ENCODE measurements around the gene RNF187. TPM values are rescaled to one million over a fixed set of nuclear protein-coding genes. Genes with fewer than 3 reads are reported as not detected.

The RNF187 gene
- total and polyA plus RNA-seq, 2 of the 13 experiments (the other 11 are each of a cell fraction or from before 2014, with no cell fraction given), result 41.3 to 59.4 TPM

DNA sequence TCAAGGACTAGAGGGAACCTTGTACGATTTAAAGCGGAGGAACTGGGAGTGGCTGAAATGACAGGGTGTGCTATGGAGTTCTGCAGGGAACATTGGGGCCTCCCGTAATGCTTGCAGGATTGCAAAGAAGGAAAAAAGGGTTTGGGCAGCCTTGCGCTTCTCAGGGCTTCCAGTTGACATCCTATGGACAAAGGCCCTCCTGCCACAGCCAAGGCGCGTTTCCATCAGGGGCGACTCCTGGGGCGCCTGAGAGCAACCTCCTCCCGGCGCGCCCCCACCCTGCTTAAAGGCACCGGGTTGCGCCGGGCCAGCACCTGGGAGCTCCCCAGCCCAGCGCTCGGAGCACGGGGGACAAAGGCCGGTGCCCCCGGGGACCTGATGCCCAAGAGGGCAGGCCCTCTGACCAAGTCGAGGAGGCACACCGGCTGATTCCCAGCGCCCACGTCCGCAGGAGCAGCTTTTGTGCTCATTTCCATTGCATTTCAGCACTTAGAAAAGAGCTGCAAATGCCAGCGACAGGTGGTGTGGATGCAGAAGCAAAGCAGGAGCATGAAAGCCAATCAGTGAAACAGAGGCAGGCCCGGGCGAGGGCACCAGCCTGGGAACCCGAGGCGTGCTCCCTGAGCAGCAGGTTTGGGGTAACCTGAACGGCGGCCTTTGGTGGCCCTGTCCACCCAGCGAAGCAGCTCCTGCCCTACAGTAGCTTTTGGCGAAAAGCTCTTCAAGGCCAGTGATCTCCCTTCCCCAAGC lies 17.6 kb upstream of the RNF187 start:
- Histone ChIP-seq H3K27me3 (ENCODE audit: control insufficient read depth in 1 of 2, insufficient read depth in 2 of 2, low read length in 2 of 2) (peaks cover 1 to 28% of the 10 kb centered on the region in 2 experiments; a peak in 4 of 5 replicates), H3K36me3 (replicated peaks in 1 of 2; ENCODE audit: control insufficient read depth in 1 of 2, insufficient read depth in 2 of 2, low read length in 2 of 2) (no peaks in the 10 kb centered on the region), H4K20me1 (ENCODE audit: insufficient read depth, low read length) (no peaks in the 10 kb centered on the region), H3K9ac (ENCODE audit: insufficient read depth, low read depth, low read length) (no peak overlapping the region), H3K4me2 (ENCODE audit: low read depth, low read length) (no peak overlapping the region), H2AFZ (ENCODE audit: low read length) (no peak overlapping the region), H3K4me3 (replicated peaks in 1 of 3; ENCODE audit: insufficient read depth in 1 of 3, low read depth in 2 of 3, low read length in 3 of 3) (no peak overlapping the region), H3K9me3 (ENCODE audit: low read length) (no peaks in the 10 kb centered on the region), H3K4me1 (ENCODE audit: insufficient read depth, low read length) (no peaks in the 10 kb centered on the region), H3K79me2 (ENCODE audit: insufficient read depth, low read length) (no peaks in the 10 kb centered on the region), H3K27ac (ENCODE audit: extremely low read length, insufficient read depth, low read length) (no peak overlapping the region)
- intact Hi-C loops (cut with micrococcal nuclease; ENCODE audit: unreplicated experiment) (no loop called here), in situ Hi-C loops (cut with HindIII; ENCODE audit: extremely low pct_ligation_motif_present, low pct_unique_long_range_greater_than_20kb) (no loop called here)
- no peak for ATAC-seq
- ChIA-PET POLR2A (no interaction called here), CTCF (ENCODE audit: low intra/inter-chr PET ratio, low total read pairs) (no interaction called here)
- TF ChIP-seq ZNF235 (CRISPR knock-in tag; IDR thresholded peaks at IDR 0.05; ENCODE audit: borderline replicate concordance) (no peak), TAF15 (IDR thresholded peaks at IDR 0.05; ENCODE audit: low read depth, low read length, poor library complexity, severe bottlenecking) (no peak), MYC (CRISPR knock-in tag; IDR thresholded peaks at IDR 0.05; ENCODE audit: borderline replicate concordance) (no peak)
- TF ChIP-seq, protein P1, sequence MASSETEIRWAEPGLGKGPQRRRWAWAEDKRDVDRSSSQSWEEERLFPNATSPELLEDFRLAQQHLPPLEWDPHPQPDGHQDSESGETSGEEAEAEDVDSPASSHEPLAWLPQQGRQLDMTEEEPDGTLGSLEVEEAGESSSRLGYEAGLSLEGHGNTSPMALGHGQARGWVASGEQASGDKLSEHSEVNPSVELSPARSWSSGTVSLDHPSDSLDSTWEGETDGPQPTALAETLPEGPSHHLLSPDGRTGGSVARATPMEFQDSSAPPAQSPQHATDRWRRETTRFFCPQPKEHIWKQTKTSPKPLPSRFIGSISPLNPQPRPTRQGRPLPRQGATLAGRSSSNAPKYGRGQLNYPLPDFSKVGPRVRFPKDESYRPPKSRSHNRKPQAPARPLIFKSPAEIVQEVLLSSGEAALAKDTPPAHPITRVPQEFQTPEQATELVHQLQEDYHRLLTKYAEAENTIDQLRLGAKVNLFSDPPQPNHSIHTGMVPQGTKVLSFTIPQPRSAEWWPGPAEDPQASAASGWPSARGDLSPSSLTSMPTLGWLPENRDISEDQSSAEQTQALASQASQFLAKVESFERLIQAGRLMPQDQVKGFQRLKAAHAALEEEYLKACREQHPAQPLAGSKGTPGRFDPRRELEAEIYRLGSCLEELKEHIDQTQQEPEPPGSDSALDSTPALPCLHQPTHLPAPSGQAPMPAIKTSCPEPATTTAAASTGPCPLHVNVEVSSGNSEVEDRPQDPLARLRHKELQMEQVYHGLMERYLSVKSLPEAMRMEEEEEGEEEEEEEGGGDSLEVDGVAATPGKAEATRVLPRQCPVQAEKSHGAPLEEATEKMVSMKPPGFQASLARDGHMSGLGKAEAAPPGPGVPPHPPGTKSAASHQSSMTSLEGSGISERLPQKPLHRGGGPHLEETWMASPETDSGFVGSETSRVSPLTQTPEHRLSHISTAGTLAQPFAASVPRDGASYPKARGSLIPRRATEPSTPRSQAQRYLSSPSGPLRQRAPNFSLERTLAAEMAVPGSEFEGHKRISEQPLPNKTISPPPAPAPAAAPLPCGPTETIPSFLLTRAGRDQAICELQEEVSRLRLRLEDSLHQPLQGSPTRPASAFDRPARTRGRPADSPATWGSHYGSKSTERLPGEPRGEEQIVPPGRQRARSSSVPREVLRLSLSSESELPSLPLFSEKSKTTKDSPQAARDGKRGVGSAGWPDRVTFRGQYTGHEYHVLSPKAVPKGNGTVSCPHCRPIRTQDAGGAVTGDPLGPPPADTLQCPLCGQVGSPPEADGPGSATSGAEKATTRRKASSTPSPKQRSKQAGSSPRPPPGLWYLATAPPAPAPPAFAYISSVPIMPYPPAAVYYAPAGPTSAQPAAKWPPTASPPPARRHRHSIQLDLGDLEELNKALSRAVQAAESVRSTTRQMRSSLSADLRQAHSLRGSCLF (CRISPR knock-in tag; IDR thresholded peaks at IDR 0.05; ENCODE audit: borderline replicate concordance), result no peak
- TF ChIP-seq, protein P2, sequence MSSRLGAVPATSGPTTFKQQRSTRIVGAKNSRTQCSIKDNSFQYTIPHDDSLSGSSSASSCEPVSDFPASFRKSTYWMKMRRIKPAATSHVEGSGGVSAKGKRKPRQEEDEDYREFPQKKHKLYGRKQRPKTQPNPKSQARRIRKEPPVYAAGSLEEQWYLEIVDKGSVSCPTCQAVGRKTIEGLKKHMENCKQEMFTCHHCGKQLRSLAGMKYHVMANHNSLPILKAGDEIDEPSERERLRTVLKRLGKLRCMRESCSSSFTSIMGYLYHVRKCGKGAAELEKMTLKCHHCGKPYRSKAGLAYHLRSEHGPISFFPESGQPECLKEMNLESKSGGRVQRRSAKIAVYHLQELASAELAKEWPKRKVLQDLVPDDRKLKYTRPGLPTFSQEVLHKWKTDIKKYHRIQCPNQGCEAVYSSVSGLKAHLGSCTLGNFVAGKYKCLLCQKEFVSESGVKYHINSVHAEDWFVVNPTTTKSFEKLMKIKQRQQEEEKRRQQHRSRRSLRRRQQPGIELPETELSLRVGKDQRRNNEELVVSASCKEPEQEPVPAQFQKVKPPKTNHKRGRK (CRISPR knock-in tag; IDR thresholded peaks at IDR 0.05), result no peak
- 36% methylated on average over 33 of the region's 33 CpGs for WGBS (ENCODE audit: low lambda C conversion rate)
- no TSS peak for BruUV-seq (replicated peaks)
- no peak for DNase-seq (ENCODE audit: low spot score)
- no peak for FAIRE-seq
